HG03571 (cell line): Measurements from ENCODE around the gene ITGB7.
A peak's percentile ranks its signal among the peaks of the same experiment; 100 is the strongest.

Experiments used
- ATAC-seq: cut with Tn5 transposase; IDR thresholded peaks from one replicate; pipeline ENCODE4 v1.9.1; 2021; ENCODE audit not compliant: unreplicated experiment

Gene ITGB7, protein sequence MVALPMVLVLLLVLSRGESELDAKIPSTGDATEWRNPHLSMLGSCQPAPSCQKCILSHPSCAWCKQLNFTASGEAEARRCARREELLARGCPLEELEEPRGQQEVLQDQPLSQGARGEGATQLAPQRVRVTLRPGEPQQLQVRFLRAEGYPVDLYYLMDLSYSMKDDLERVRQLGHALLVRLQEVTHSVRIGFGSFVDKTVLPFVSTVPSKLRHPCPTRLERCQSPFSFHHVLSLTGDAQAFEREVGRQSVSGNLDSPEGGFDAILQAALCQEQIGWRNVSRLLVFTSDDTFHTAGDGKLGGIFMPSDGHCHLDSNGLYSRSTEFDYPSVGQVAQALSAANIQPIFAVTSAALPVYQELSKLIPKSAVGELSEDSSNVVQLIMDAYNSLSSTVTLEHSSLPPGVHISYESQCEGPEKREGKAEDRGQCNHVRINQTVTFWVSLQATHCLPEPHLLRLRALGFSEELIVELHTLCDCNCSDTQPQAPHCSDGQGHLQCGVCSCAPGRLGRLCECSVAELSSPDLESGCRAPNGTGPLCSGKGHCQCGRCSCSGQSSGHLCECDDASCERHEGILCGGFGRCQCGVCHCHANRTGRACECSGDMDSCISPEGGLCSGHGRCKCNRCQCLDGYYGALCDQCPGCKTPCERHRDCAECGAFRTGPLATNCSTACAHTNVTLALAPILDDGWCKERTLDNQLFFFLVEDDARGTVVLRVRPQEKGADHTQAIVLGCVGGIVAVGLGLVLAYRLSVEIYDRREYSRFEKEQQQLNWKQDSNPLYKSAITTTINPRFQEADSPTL

DNA sequence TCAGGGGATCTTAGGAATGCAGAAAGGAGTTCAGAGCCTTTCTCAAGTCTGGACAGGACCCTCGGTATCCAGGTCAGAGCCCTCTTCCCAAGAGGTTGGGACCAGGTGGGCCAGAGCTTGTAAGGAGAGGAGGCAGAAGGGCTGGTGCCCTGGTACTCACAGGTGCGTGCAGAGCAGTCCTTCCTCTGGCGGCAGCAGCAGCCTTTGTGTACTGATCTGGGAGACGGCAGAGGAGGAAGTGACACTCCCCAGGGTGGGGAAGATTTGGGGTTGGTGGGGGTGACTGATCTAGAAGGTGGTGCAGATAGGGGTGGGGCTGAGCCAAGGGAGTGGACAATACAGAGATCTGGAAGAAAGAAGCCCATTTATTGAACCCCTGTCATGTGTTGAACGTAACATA, at the start of gene ITGB7:
TSS of gene ITGB7 (minus strand) at position 210 of the 400 bp plus-strand sequence. CDS start 6,808 bp downstream, outside the sequence.
- peak; percentile 45 for ATAC-seq

- no peak for ATAC-seq
Measured at GRCh38 chr12:53255996-53256395, 48.9 kb upstream of the ITGB7 start.

GRCh38 chr12:53254816-53255545, 47.9 kb upstream of the ITGB7 start:
- ATAC-seq, result no peak

DNA sequence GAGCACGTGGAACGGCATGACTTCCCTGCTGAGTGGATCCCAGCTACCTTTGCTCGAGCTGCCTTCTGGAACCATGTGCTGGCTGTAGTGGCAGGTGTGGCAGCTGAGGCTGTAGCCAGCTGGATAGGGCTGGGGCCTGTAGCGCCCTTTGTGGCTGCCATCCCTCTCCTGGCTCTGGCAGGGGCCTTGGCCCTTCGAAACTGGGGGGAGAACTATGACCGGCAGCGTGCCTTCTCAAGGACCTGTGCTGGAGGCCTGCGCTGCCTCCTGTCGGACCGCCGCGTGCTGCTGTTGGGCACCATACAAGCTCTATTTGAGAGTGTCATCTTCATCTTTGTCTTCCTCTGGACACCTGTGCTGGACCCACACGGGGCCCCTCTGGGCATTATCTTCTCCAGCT, 46.2 kb upstream of the ITGB7 start:
- no peak for ATAC-seq

DNA sequence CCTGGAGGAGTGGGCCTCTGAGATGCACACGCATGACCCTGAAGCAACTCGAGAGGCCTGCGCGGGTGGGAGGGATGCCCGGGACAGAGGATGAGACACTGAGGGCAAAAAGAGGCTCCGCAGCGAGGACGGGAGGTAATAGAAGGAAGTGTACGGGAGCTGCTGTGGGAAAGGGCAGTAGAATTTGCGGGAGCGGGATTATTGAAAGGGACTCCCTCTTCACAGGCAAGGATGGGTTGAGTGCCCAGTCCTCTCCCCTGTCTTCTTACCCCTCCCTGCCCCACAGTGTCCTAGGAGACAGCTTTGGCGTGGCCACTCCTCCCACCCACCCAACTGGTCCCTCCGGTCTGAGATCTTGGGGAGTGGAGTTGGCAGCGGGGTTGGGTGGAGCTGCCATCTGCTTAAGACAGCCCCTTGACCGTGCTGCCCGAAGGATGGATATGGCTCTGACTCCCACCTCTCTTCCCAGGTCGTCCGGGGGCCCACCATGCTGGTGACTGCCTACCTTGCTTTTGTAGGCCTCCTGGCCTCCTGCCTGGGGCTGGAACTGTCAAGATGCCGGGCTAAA, 45.4 kb upstream of the ITGB7 start:
- ATAC-seq, result no peak

GRCh38 chr12:53251477-53252348, 44.7 kb upstream of the ITGB7 start:
- ATAC-seq, result peak; percentile 59

- no peak for ATAC-seq
Measured at GRCh38 chr12:53245286-53245685, 38.2 kb upstream of the ITGB7 start.

DNA sequence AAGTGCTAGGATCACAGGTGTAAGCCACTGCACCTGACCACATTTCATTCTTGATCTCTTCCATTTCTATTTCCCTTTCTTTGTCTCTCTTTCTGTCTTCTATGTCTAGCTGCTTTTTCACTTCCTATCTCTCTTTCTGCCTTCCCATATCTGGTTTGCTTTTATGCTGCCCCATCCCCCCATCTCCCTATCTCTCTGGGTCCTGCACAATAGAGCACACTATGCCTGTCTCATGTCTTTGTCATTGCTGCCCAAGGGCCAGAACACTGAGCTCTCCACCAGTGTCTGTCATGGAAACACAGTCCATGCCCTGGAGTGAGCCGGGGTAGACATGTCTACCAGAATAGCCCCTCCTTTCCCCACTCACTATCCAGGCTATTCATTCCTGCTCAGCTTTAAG, 37.3 kb upstream of the ITGB7 start:
- ATAC-seq, result no peak

- ATAC-seq, result no peak
Measured at GRCh38 chr12:53241623-53242412, 34.8 kb upstream of the ITGB7 start.

DNA sequence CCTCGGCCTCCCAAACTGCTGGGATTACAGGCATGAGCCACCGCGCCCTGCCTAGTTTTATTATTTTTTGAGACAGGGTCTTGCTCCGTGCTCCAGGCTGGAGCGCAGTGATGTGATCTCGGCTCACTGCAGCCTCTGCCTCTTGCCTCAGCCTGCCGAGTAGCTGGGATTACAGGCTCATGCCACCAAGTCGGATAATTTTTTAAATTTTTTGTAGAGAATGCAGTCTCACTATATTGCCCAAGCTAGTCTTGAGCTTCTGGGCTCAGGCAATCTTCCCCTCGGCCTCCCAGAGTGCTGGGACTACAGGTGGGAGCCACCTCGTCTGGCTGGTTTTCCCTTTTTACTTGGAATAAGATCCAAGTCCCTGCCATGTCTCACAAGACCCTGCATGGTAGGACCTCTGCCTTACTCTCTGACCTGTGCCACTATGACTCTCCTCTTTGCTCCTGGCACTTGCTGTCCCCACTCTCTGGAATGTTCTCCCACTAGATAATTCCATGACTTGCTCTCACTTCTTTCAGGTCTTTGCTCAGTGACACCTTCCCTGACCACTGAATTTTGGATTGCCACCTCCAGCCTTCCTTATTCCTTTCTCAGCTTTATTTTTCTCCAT, 32.7 kb upstream of the ITGB7 start:
- ATAC-seq, result no peak

GRCh38 chr12:53236443-53237111, 29.5 kb upstream of the ITGB7 start:
- no peak for ATAC-seq

DNA sequence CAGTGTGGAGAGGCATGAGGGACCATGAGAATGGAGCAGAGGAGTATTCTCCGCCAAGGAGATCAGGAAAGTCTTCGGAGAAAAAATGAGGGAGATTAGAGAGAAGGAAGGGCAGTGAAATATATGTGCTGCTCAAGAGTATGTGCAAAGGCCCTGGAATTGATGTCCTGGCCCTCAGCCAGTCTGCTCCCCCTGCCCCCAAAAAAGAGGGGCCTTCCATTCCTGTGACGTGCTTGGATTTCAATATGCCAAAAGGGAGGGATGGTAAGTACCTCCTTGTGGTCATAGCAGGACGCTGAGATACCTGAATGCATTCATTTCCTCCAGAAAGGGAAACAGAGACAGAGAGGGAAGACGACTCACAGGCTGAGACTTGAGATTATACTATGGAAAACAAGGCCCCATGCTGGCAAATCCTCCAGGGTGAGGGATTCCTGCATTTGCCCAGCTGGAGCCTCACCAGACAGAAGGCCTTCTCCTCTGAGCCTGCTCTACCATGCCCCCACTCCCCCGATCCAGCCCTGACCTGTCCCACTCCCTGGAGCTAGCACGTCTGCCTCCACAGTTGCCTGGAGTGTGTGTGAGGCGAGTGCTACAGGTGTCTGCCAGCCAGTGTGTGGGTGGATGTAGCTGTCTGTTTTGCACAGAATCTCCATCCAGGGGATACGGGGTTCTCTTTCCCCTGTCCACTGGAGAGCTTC, 28.8 kb upstream of the ITGB7 start:
- no peak for ATAC-seq

GRCh38 chr12:53235164-53235563, 28.1 kb upstream of the ITGB7 start:
- no peak for ATAC-seq

GRCh38 chr12:53234271-53234914, 27.3 kb upstream of the ITGB7 start:
- no peak for ATAC-seq

DNA sequence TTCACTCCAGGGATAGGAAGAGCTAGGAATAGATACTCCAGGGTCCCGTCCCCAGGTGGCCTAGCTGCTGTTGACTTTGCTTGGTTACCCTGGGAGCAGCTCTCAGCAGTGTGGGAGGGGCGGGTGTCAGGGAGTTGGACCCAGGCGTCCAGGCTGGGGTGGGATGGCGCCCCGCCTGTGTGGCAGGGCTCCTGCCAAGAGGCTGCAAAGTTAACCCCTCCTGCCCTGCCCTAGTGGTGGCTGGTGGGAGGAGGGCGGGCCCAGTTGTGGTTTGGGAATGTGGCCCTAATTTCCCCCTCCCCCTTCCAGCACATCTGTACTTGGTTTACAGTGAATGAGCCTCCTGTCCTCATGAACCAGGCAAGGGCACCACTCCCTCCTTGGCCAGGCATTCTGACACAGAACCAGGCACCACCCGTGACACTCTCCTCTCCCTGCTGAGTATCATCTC, 26.6 kb upstream of the ITGB7 start:
- ATAC-seq, result no peak

- ATAC-seq, result no peak
Measured at GRCh38 chr12:53232646-53233461, 25.8 kb upstream of the ITGB7 start.
